Ureter (tissue), 1 donor: ENCODE measurements around the gene SDC3. TPM values are rescaled to one million over a fixed set of nuclear protein-coding genes. Genes with fewer than 3 reads are reported as not detected.
"Not testable (repeated sequence)": the region's sequence is repeated elsewhere in the genome, so short reads cannot be mapped to it uniquely, and the experiment has no call there.

Experiments used
- DNase-seq: peaks from one replicate; pipeline ENCODE4 v3.0.0-alpha.2; 2020; ENCODE audit warnings: low spot score
- total RNA-seq: library from RNA; stranded (reverse); gene quantifications from one replicate; pipeline ENCODE4 v1.2.4, GENCODE V29; 2023
- donor health status: DM: yes; HTN: yes; CAD: no.

The SDC3 gene, protein sequence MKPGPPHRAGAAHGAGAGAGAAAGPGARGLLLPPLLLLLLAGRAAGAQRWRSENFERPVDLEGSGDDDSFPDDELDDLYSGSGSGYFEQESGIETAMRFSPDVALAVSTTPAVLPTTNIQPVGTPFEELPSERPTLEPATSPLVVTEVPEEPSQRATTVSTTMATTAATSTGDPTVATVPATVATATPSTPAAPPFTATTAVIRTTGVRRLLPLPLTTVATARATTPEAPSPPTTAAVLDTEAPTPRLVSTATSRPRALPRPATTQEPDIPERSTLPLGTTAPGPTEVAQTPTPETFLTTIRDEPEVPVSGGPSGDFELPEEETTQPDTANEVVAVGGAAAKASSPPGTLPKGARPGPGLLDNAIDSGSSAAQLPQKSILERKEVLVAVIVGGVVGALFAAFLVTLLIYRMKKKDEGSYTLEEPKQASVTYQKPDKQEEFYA
- 68.2 TPM for total RNA-seq

DNA sequence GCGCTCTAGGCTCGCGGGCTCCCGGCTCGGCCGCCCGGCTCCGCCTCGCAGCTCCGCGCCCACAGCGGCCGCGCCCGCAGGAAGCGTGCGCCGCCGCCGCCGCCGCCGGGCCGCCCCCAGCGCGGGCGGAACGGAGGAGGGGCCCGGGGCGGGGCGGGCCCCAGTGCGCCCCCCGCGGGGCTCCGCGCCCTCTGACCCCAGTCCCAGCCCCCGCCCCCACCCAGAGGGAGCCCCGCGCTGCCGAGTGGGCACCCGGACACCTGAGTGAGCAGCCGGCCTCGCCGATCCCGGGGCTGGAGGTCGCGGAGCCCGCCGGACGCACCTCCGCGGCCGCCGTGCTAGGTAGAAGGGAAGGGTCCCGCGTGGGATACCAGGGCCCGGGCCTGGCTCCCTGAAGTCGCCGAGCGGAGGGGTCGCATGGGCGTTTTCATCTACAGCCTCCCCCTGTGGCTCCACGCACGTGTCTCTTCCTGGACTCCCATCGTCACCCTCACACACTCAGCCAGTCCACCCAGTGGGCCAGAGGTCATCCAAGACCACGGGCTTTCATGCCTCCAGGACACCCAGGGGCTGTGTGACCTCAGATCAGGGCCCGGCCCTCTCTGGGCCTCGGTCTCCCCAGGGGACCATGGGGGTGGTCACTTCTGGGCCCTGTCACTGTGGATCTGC lies at the start of gene SDC3:
SDC3 (minus strand) TSS at position 63 of the 669 bp plus-strand sequence. CDS start 172 bp downstream, outside the sequence.
- DNase-seq = no peak

DNA sequence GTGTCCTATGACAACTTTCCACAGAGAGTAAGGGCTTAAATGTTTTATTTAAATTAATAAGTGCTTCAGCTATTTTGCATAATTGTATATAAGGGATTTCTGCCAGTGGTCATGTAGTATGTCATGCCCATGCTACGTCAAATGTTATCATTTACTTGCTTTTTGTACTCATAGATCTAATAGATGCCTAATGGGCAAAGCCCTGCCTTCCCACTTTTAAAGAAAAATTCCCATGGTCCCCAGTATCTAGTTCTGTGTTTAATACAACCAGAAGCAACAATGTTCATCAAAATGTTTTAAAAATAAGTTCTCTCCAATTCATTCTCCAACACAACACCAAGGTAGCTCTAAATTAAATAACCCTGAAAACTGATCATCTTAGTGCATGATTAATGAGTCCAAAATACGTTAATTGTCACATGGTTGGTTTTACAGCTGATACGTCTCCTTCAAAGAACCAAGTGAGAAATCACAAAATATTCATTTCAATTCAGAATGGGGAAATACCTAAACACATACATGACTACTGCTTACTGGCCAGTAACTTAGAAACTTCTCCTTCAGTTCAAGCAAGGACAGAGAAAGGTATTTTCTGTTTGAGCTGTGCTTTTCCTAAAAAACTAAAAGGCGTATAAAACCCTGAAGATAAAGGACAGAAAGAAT lies 49.1 kb upstream of the SDC3 start:
- no peak for DNase-seq

- DNase-seq = no peak
Observed at GRCh38 chr1:30955448-30956015, 47.0 kb upstream of the SDC3 start.

GRCh38 chr1:30953685-30954084 lies 45.1 kb upstream of the SDC3 start:
- no peak for DNase-seq

GRCh38 chr1:30952098-30952497 lies 43.5 kb upstream of the SDC3 start:
- no peak for DNase-seq

DNA sequence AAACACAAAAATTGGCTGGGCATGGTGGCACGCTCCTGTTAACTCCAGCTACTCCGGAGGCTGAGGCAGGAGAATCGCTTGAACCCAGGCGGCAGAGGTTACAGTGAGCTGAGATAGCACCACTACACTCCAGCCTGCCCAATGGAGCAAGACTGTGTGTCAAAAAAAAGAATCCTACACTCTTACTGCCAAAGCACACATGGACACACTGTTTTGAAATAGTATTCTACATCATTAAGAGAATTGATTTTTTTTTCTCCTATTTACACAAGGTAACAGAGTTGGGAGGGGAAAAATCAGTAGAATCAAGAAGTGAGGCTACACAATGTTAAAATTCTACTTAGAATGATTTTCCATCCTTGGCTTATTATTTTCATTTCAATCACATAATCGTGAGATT lies 42.1 kb upstream of the SDC3 start:
- DNase-seq = no peak

GRCh38 chr1:30950053-30950452 lies 41.5 kb upstream of the SDC3 start:
- DNase-seq = no peak

GRCh38 chr1:30949487-30949838 lies 40.9 kb upstream of the SDC3 start:
- not testable (repeated sequence) for DNase-seq

- not testable (repeated sequence) for DNase-seq
Observed at GRCh38 chr1:30948813-30949486, 40.4 kb upstream of the SDC3 start.

- no peak for DNase-seq
Observed at GRCh38 chr1:30948278-30948677, 39.7 kb upstream of the SDC3 start.

DNA sequence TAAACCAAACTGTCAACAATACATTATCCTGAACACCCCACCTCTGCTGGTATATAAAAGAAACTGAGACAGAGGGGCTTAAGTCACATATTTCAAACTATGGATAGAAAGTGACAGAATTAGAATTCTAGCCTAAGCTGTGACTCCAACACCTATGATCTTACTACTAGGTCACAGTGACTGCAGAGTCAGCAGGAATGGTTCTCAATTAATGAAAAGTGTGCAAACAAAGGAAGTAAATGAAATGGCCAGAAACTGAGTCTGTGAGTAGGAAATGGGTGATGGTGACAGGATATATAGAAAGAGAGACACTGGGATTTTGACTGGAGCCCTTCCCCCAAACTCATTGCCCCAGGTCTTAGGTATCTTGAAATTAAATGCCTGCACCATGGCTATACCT lies 38.7 kb upstream of the SDC3 start:
- DNase-seq = no peak

DNA sequence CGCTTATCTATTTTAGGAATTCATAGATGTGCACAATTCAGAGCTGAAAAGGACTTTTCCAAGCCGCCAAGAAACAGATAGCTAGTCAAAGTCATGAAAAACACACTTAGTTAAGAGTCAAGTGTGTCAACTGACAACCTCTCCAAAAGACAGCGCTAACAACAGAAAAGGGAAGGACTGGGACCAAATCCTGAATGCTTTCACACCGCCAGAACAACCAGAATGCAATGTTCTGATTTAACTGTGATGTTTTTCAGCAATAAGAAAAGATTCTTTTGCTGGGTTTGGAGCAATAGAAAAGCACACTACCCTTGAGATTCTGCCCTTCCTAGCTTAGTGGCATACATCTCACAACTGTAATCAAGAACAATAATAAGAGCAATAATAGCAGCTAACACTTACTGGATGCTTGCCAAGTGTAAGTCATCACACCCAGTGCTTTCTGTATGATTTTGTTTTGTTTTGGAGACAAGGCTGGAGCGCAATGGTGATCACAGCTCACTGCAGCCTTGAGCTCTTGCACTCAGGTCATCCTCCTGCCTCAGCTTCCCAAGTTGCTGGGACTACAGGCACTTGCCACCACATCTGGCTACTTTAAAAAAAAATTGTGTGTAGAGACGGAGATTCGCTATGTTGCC lies 33.9 kb upstream of the SDC3 start:
- no peak for DNase-seq

GRCh38 chr1:30940541-30940940 lies 32.0 kb upstream of the SDC3 start:
- no peak for DNase-seq

- no peak for DNase-seq
Observed at GRCh38 chr1:30936541-30937171, 28.1 kb upstream of the SDC3 start.

- DNase-seq = not testable (repeated sequence)
Observed at GRCh38 chr1:30935758-30936157, 27.2 kb upstream of the SDC3 start.

- no peak for DNase-seq
Observed at GRCh38 chr1:30934613-30935012, 26.1 kb upstream of the SDC3 start.

GRCh38 chr1:30933874-30934252 lies 25.3 kb upstream of the SDC3 start:
- DNase-seq = no peak

GRCh38 chr1:30930631-30931173 lies 22.1 kb upstream of the SDC3 start:
- DNase-seq = no peak

GRCh38 chr1:30929944-30930525 lies 21.5 kb upstream of the SDC3 start:
- no peak for DNase-seq
